HTR-8/SVneo (cell line): Measurements from ENCODE around the gene SORL1.

Source experiments
- DNase-seq: peaks from one replicate; pipeline ENCODE4 v3.0.0; 2011; ENCODE audit warnings: low spot score, mixed read lengths; ENCODE audit not compliant: insufficient read length
- FAIRE-seq: peaks from 2 replicates; lab custom pipeline; 2011; peaks lifted over from hg19 to GRCh38; lab: Jason Lieb, UNC

The SORL1 gene

GRCh38 chr11:121425828-121426227 lies 26.3 kb upstream of the SORL1 start:
- DNase-seq: no peak
- no peak for FAIRE-seq

- DNase-seq: no peak
- no peak for FAIRE-seq
These were observed 25.4 kb upstream of the SORL1 start for GRCh38 chr11:121426476-121427399.

- DNase-seq: no peak
- no peak for FAIRE-seq
These were observed 24.7 kb upstream of the SORL1 start for GRCh38 chr11:121427400-121427744.

- FAIRE-seq (no peak), DNase-seq (no peak)
These were observed 22.6 kb upstream of the SORL1 start for GRCh38 chr11:121429556-121429955.

GRCh38 chr11:121431820-121432526 lies 20.1 kb upstream of the SORL1 start:
- DNase-seq (no peak), FAIRE-seq (no peak)

GRCh38 chr11:121435132-121435531 lies 17.0 kb upstream of the SORL1 start:
- no peak for FAIRE-seq
- no peak for DNase-seq

- FAIRE-seq (no peak), DNase-seq (no peak)
These were observed 16.3 kb upstream of the SORL1 start for GRCh38 chr11:121435551-121436511.

- FAIRE-seq: no peak
These were observed 15.0 kb upstream of the SORL1 start for GRCh38 chr11:121437018-121437685.

DNA sequence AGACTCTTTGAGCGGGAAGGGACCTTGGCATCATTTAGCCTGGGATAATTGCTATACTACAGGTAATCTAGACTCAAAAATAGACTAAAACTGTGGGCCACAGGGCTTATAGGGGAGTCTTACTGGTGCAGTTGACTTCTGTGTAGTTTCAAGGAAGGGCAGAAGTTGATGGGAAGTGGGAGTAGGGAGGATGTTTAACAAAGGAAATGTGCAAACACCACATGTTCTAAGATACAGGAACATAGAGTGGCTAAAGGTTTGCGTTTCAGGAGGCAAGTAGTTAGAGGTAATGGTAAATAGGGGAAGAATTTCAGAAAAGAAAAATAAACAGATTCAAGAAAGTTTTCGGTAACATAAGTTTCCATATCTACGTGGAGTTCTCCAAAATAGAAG lies 14.4 kb upstream of the SORL1 start:
- DNase-seq: no peak
- no peak for FAIRE-seq

More at GRCh38 chr11:121437018-121437685, 15.0 kb upstream of the SORL1 start:
- DNase-seq: no peak

DNA sequence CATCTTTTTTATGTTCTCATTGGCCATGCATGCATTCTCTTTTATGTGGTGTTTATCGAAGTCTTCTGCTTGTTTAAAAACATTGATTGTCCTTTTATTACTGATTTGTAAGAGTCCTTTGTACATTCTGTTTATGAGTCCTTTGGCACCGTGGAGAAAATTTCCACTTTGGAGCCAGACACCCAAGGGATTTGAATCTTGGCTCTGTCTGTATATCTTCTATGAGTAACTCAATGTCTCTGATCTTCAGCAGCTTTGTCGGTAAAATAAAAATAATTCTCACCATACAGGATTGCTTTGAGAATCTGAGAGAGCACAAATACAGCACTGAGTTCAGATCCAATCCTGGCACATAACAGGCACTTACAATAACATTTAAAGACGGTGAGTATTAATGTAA lies 12.8 kb upstream of the SORL1 start:
- FAIRE-seq (no peak), DNase-seq (no peak)

- DNase-seq (no peak), FAIRE-seq (no peak)
These were observed 12.4 kb upstream of the SORL1 start for GRCh38 chr11:121439759-121440158.

GRCh38 chr11:121441521-121441920 lies 10.6 kb upstream of the SORL1 start:
- DNase-seq (no peak), FAIRE-seq (no peak)

GRCh38 chr11:121443688-121444275 lies 8.3 kb upstream of the SORL1 start:
- FAIRE-seq: no peak

GRCh38 chr11:121444526-121444925 lies 7.6 kb upstream of the SORL1 start:
- DNase-seq (no peak), FAIRE-seq (no peak)

More at GRCh38 chr11:121443688-121444275, 8.3 kb upstream of the SORL1 start:
- no peak for DNase-seq

GRCh38 chr11:121445071-121445768 lies 6.9 kb upstream of the SORL1 start:
- DNase-seq (no peak), FAIRE-seq (no peak)

DNA sequence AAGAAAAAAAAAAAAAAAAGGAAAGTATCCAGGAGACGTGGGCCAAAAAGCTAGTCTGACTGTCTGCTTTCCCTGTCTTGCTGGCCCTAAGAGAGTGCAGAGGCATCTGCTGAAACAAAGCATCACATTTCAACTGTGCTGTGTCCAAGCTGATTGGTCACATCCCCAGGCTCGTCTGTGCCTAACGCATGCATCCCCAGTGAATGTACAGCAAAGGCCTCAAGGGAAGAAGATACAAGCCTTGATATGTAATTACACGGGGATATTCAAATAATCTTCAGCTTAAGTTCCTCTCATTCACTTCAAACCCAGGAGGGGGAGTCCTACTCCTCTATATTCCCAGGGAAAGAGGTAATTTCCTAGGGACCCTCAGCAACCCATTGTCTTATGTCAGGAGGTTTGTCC lies 5.4 kb upstream of the SORL1 start:
- no peak for DNase-seq
- no peak for FAIRE-seq

- DNase-seq (no peak), FAIRE-seq (no peak)
These were observed 4.1 kb upstream of the SORL1 start for GRCh38 chr11:121448011-121448410.

DNA sequence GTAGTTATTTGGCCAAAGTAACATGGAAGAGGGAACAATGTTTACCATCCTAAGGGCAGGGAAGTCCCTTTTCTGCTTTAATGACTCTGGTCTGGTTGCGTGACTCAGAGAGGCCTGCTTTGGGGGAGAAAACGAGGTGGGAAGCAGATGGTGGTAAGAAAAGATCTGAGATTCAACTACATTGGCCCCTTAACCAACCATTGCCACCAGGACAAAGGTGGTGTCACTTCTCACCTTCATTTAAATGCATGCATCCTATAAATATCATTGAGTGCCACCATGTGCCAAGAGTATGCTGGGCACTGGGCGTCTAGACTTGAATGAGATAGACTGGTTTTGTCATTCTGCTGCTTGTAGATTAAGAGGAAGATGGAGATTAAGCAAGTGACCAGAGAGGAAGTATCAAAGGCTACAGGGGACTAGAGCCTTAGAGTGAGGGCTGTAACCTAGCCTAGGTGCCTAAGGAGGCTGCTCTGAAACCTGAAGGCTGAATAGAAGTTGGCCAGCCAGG lies 3.6 kb upstream of the SORL1 start:
- DNase-seq (no peak), FAIRE-seq (no peak)

DNA sequence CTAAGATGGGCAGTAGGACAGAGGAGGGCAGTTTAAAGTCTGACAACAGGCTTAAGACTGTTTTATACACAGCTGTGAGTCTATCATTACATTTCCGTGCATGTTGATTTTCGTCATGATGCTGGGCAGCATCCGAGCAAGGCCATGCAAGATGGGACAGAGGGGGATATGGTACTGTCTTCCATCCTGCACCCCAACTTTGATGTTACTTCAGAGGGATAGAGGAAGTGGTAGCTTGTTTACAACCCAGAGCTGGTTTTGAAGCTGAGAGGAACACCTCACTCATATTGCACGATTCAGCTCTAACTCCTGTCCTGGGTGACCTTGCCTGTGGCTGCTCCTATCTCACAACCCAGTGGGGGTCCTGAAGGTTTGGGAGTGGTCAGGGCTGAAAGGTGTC lies 3.0 kb upstream of the SORL1 start:
- FAIRE-seq (no peak), DNase-seq (no peak)
